Astrocyte of the spinal cord (primary cell): Measurements from ENCODE around the gene LDHB.
"Not testable (repeated sequence)": the region's sequence is repeated elsewhere in the genome, so short reads cannot be mapped to it uniquely, and the experiment has no call there.

ENCODE experiments used
- DNase-seq: peaks from one replicate; pipeline ENCODE4 v3.0.0; 2011; ENCODE audit warnings: low read depth, low spot score
- H3K4me3 ChIP-seq: 2 replicates; pipeline ENCODE4 v1.5.1; 2011; ENCODE audit warnings: low read depth, mild to moderate bottlenecking, low read length, moderate library complexity
- in situ Hi-C: cut with HindIII; loops from 2 replicates; pipeline ENCODE4 v1.10.0; 2017; ENCODE audit warnings: low sequenced_read_pairs
- TF ChIP-seq, protein P1 (sequence below): IDR thresholded peaks from 2 replicates; pipeline ENCODE4 v1.5.1; 2012; ENCODE audit warnings: low read depth, mild to moderate bottlenecking, low read length, inconsistent platforms

Gene LDHB

GRCh38 chr12:21604245-21605101 lies 53.2 kb downstream of the LDHB start, which contains the start of gene GYS2:
TSS of gene GYS2 (minus strand) at chr12:21604847. CDS start at chr12:21604592, 255 bp downstream.
- no peak for DNase-seq
- H3K4me3 ChIP-seq: no peak within 1 kb of the TSS
- in situ Hi-C loops: no loop called here
- TF ChIP-seq, protein P1, sequence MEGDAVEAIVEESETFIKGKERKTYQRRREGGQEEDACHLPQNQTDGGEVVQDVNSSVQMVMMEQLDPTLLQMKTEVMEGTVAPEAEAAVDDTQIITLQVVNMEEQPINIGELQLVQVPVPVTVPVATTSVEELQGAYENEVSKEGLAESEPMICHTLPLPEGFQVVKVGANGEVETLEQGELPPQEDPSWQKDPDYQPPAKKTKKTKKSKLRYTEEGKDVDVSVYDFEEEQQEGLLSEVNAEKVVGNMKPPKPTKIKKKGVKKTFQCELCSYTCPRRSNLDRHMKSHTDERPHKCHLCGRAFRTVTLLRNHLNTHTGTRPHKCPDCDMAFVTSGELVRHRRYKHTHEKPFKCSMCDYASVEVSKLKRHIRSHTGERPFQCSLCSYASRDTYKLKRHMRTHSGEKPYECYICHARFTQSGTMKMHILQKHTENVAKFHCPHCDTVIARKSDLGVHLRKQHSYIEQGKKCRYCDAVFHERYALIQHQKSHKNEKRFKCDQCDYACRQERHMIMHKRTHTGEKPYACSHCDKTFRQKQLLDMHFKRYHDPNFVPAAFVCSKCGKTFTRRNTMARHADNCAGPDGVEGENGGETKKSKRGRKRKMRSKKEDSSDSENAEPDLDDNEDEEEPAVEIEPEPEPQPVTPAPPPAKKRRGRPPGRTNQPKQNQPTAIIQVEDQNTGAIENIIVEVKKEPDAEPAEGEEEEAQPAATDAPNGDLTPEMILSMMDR: no peak

DNA sequence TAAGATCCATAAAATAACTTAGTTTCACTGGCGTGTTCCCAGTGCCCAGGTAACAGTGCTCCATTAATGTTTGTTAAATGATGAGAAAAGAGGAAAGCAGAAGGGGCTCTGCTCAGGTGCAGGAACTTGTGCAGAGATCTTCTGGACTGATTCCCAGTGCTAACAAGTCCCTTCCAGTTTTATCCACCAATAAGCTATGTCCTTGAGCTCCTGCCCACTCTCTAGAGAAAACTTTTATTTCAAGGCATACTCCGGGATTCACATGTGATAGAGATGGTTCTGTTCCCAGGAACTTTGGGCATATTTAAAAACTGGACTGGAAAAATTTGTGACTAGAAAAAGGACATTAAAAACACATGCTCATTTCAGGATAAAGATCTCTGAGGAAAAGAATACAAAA lies 54.9 kb downstream of the LDHB start:
- DNase-seq: no peak
- TF ChIP-seq, protein P1: no peak
- H3K4me3 ChIP-seq: no peak overlapping the region
- in situ Hi-C loops: no loop called here

DNA sequence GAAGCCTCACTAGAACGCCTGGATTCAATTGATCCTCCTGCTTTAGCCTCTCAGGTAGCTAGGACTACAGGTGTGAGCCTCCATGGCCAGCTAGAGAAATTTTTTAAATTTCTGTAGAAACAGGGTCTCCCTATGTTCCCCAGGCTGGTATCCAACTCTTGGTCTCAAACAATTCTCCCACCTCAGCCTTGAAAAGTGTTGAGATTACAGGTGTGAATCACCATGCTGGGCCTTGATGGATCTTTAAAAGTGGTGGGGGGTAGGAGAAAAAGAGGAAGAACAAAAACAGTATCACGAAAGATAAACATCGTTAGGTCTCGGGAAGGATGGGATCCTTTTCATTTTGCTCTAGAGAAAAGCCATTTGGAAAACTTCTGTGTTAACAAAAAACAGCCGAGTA lies 57.4 kb downstream of the LDHB start:
- in situ Hi-C loops: no loop called here
- TF ChIP-seq, protein P1: no peak
- H3K4me3 ChIP-seq: no peak overlapping the region

DNA sequence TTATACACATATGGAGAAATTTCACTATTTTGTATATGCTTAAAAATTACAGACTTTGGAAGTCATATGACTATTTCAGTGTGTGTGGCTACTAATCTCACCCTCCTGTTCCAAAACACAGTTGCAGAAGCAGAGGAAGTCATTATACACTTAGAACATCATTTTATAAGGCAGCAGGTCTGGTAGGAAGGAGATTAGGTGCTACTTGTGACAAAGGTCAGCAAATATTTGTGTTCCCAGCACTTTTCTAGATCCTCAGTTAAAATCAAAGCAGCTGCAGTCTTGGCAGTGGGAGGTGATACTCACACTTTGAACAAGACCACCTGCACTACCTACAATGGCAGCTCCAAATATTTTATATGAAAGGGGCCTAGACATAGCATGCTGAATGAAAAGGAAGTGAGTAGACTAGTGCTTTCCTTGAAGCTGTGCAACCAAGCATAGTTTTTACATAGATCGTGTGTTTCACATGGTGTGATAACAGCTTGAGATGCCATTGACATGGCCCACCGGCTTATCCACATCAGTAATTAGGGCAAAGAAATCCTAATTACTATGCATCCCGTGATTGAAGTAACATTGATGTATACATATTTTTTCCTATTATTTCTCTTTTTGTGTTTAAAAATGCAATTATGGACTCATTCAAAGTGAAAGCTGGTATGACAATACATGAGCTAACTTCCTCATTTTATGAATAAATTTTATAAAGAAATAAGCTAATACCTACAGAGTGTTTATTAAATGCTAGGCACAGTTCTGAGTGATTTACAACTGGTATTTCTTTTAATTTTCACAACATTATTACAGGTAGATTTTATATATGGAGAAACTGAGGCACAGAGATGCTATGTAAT lies 58.3 kb downstream of the LDHB start:
- TF ChIP-seq, protein P1: no peak
- no peak for DNase-seq
- H3K4me3 ChIP-seq: no peak overlapping the region
- in situ Hi-C loops: no loop called here

More for the DNA sequence above, 57.4 kb downstream of the LDHB start:
- DNase-seq: no peak

GRCh38 chr12:21598651-21599050 lies 59.0 kb downstream of the LDHB start:
- DNase-seq: no peak
- in situ Hi-C loops: no loop called here
- H3K4me3 ChIP-seq: no peak overlapping the region
- TF ChIP-seq, protein P1: no peak

- in situ Hi-C loops, DNase-seq: not testable (repeated sequence)
Observed at GRCh38 chr12:21595356-21595755, 62.3 kb downstream of the LDHB start.

More at GRCh38 chr12:21595356-21595755, 62.3 kb downstream of the LDHB start:
- not testable (repeated sequence) for H3K4me3 ChIP-seq
